ENCODE results near the gene PDE4D.
"Not testable (repeated sequence)": the region's sequence is repeated elsewhere in the genome, so short reads cannot be mapped to it uniquely, and the experiment has no call there.

PDE4D gene

DNA sequence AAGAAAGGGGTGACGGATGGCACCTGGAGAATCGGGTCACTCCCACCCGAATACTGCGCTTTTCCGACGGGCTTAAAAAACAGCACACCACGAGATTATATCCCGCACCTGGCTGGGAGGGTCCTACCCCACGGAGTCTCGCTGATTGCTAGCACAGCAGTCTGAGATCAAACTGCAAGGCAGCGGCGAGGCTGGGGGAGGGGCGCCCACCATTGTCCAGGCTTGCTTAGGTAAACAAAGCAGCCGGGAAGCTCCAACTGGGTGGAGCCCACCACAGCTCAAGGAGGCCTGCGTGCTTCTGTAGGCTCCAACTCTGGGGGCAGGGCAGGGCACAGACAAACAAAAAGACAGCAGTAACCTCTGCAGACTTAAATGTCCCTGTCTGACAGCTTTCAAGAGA, 498.6 kb downstream of the PDE4D start:
- not testable (repeated sequence) for DNase-seq

DNA sequence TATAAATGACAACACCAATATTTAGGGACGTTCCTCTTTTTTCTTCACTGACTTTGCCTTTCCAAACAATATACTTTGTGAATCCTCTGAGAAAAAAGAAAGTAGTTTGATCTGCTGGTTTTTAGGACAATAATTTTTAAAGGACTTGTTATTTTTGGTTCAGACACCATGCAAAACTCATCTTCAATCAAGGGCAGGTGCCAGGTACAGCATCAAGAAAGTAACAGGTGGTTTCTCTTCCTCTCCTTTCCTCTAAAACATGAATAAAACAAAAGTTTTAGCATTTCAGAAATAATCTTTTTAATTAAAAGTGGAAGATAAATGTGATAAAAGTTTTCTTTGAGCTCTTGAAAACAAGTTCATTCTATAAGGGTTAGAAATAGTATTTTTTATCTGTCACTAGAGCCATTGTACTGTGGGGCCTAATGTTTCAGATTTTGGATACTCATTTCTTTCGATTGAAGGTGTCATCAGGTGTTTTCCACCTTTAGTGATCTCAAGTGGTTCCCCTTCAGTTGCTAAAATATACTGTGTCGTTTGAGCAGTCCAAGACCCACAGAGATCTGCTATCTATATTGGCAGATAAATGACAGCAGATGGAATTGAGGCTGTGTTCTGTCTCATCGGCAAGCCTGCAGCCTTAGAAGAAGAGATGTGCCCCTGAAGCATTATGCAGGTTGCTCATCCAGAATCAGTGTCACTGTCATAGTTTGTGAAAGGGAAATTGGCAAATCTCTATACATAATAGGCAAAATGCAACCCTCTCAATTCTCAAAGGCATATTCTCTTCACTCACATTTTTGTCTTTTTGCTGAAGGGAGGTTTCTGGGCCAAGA, 499.7 kb downstream of the PDE4D start:
- no peak for DNase-seq

DNA sequence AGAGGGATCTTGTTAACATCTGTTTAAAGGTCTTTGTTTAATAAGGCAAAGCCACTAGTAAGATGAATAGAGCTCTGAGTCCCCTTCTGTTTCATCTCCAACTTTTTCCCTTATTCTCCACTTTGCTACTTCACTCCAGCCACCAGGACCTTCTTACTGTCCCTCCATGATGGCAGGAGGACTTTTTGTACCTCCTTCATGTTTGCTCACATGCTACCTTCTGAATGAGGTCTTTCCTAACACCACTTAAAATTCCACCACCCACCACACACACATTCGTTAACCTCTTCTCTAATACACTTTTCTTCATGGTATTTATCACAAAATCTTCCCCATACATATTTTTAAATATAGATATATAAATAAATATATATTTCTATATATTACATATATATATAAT, 501.9 kb downstream of the PDE4D start:
- DNase-seq: no peak

DNA sequence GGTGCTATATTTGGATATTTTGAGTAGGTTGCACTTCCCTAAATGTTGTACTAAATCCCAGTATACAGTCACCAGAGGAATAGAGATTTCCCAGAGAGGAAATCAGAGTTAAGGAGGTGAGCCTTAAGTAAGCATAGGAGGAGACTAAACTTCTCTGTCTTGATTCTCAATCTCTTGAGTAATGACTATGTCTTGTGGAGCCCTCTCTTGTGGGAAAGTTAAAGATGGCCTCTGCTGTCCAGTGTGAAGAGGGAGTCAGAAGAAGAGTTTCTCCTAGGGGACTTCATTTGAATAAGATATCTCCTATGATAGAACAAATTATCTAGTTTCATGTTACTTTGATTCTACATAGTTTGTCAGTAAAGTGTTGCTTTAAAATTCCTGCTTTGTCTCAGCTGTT, 502.5 kb downstream of the PDE4D start:
- no peak for DNase-seq

DNA sequence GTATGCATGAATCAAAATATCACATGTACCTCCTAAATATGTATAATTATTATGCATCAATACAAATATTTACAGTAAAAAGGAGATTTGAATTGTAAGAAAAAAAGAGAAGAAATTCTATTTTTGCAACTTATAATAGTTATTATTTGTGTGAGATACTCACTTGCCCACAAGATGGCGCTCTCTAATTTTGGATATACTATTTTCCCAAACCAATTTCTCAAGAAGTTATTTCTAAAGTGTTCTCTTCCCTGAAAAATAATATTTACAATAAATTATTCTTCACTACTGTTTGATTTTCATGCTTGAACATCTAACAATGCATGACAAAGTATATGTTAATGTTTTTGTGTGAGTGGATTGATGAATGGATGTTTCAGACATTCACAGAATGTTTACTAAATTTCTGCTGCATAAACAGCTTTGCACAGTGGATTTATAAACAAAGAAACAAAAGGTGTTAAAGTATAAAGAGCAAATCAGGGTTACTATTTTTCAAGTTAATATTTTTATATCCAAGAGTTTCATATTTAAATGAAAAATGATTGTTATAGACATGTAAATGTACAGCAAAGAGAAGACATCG, 503.4 kb downstream of the PDE4D start:
- DNase-seq: no peak

DNA sequence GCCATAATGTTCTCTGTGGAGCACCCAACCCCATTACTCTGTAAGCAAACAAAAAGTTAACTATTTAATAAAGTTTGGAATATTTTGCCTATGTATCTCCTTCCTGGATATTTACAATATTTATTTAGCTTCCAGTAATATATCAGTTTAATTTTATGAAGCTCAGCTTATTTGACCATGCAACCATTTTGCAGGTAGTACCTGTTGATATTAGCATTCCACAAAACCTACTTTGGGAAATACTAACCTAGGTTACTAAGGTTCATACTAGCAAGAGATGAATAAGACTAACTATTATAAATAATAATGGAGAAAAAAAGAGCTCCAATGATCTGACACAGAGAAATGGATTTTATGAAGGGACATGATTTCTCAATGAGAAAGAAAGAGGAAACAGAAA, 506.4 kb downstream of the PDE4D start:
- no peak for DNase-seq

DNA sequence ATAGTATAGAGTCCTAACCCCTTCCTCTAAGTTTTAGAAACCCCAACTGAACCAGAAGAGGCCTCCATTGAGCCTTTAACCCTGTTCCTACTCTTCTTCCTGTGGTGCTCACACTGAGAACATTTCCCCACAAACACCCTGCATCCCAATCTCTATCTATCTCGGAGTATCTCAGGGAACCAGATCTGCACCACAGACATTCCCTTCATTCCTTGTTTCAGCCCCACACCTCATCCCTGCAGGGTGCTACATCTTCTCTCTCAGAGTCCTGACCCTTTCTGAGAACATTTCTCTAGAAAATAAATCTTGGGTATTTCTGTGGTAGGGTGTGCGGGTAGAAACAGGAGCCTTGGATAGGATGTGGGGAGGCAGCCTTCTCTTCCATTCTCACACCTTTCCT, 507.8 kb downstream of the PDE4D start:
- no peak for DNase-seq

DNA sequence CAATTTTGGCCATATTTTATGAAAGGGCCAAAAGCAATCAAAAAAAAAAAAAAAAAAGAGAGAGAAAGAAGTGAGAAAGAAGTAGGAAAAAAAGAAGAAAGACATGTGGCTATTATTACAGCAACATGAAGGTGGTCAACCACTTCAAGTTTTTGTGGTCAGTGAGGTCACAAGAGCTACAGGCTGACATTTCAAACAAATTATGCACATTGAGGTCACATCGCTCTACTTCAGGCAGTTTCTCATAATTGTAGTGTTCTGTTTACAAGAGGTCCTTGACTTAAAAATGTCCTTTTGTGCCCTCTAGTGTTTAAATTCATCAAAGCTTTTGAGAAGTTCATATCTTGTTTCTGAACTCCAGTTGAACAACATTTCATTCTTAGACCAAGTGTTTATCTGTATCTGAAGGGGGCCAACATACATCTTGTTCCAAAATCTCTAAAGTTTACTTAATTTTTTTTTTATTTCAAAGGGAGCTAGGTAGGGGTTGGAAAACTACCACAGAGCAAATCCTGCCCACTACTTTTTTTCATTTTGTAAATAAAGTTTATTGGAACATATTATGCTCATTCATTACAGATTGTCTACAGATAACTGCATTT, 513.1 kb downstream of the PDE4D start:
- peak; percentile 25 for DNase-seq

DNA sequence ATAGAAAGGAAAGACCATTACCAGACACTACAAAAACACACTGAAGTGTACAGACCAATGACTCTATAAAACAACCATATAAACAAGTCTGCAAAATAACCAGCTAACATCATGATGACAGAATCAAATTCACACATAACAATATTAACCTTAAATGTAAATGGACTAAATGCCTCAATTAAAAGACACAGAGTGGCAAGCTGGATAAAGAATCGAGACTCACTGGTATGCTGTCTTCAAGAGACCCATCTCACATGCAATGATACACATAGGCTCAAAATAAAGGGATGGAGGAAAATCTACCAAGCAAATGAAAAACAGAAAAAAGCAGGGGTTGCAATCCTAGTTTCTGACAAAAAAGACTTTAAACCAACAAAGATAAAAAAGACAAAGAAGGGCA, 519.5 kb downstream of the PDE4D start:
- DNase-seq: not testable (repeated sequence)

DNA sequence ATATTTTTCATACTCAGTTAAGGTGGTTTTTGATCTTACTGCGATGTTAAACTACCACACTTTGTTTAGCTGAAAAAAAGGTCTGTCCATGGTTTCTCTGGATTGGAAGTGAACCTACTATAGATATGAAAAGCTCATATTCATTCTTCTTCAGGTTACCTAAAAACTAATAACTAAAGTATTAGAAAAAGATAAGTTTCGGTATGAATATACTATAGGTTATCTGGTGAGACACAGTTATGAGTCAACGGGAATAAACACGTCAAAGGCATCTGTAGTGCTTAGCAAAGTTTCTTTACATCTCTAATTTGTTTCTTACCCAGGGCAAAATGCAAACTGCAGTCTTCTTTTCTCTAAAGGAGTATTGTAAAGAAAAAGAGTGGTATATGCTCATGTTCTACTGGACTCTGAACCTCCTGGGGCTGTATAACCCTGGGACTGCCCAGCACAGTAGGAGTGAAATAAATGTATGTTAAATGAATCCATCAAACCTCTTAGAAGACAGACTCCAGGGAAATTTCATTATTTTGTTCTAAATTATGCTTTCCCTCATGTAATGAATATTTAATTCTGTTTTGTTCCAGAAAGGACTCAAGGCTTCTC, 521.9 kb downstream of the PDE4D start:
- DNase-seq: no peak

DNA sequence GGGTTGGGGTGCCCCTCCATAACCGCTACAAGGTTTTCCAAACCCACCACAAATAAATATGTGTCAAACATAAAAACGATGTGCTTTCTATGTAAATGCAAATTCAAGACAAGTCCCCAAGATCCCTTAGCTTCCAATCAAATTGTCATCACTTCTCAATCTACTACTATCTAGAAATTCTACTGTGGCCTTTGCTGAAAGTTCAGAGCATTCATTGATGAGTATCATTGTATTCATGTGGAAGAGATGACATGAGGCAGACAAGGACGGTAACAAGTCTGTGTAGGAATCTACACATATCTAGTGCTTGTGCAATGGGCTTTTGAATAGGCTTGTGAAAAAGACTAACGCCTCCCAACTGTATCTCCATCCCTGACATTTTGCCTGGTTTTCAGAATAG, 524.6 kb downstream of the PDE4D start:
- DNase-seq: no peak

DNA sequence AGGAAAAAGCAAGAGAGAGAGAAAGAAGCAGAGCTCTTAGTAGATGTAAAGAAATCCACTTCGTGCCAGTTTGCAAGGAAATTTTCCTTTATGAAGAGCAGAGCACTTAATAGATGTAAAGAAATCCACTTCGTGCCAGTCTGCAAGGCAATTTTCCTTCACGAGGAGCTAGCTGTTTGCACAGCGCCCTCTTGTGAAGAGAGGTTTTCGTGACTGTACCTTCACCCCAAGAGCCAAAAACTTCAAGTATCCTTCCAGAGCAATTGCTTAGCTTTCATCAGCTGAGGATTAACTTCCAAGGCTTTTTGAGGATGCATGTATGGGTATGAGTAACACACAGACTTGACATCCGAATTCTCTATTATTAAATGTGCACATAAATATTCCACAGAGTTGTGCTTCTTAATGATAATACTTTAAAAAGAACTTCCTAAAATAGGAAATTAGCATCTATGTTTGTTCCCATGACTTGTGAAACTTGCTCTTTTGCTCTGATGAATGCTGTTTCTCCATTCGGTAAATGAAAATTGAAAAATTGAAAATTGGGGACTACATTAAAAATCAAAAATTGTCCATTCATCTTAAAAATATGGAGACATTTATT, 525.6 kb downstream of the PDE4D start:
- DNase-seq: peak; percentile 72

DNA sequence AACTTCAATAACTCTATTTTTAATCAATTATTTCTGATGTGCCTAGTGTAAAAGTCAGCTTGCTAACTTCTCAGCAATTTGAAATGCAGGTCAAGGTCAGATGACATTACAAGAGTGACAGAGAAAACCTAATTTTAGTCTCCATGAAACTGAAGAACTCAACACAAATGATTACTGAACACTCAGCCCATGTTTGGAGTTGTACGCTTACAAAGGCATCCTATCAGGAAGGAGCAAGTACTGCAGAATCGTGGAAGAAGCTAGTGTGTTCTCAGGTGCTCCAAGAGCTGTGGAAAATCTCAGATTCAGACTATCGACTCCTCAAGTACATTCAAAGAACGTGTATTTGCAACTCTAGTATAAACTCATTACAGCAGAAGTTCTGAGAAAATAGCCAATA, 526.7 kb downstream of the PDE4D start:
- DNase-seq: no peak

DNA sequence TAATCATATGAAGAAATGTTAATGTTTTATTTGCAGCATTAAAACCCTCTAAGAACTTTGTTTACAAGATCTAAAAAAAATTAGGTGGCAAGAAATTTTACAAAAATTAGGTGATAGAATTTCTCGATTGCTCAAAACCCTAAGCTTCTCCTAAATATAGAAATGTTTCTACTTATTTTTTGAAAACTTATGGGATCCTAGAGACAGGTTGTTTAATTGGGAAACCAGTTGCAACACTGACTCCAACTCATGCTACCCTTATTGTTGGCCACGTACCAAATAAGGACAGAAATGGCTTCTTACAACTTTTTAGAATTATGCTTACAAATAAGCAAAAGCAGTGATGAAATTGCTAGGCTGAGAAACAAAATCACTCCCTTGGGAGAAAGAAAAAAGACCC, 531.1 kb downstream of the PDE4D start:
- DNase-seq: no peak

DNA sequence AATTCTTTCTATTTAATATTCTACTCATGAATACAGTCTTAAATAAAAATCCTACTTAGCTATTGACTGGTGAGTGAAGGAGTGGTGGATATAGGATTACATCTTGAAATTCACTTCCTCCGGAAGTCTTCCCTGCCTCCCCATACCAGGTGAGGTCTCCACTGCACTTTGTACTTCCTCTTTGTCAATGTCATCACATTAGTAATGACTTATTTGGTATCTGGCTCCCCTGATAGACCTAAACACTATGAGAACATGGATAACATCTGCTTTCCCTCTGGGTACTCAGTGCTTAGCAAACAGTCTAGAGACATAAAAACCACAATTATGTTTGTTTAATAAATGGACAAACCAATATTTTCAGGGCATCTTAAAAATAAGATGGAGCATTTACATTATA, 532.1 kb downstream of the PDE4D start:
- DNase-seq: no peak

DNA sequence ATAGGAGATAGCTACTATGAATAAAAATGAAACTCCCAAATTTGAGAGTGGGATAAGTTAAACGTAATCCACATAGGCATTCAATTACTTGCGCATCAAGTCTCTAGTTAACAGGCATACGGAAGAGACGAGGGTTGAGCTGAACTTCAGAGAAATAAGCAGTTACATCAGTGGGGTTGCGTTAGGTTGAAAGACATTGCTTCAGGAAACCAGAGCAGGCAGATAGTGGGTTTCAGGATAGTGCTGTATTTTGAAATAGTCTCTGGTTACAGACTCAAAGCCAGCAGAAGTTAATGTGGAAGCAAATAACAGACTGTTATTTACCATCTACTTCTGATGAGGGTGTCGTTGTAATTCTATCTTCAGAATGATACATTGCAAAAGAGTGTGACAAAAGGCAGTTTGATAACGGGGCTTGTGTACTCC, 533.4 kb downstream of the PDE4D start:
- no peak for DNase-seq

DNA sequence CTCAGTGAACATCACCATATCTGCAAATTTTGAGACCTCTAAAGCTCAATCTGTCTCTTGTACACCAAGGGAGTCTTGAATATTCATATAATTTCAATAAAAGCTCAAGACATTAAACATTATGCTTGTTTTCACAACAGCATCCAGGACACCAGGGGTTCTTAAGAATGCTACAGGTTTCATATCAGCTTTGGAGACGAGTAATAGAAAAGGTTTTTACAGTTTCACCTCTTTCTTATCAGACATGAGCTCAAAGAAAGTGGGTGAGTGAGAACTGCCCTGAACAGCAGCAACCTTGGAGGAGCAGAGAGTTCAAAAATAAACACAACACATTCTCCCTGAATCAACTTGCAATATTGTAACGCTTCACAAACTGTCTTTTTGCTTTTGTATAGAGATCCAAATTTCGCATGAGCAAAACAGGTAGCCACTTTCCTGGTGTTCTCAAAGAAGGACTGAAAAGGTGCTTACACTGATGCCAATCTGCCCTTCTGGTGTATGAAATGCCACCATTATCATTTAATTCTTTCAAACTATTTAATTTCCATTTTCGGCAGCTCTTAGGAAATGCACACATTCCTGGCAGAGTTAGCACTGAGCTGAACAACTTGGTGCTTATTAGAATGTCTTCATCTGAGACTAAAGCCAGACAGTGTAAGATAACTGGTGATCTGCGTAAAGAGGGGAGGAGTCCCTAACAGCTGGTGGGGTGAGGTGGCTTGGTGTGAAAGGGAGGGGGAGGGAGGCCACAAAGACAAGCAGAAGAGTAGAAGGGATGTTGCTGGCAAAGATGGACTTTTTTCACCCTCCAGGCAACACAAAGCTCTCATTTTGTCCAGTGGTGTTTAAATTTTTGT, 535.3 kb downstream of the PDE4D start:
- DNase-seq: peak; percentile 36

DNA sequence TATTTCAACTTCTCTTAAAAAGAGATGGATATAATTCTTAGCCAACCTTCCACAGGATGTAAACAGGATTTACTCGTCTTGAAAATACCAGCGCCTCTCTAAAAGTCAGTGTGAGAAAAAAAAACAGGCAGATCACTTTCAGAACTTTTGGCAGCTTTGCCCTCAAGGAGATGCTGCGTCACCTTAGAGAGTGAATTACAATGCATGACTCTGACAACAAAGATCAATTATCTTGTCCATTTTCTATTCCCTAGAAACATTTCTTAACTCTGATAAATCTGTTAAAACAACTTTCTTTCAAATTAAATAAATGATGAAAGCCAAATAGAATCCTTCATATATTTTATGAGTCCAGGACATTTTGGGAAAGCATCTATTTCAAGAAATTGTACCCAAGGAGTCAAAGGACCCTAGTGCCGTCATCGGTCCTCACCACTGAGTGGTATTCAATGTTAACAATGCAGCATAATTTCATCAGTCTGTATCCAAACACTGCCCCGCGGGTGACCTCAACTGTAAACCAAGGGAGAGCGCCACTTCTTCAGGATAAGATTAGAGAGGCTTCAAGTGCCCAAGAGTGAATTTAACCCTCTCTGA, 536.0 kb downstream of the PDE4D start:
- peak; percentile 29 for DNase-seq

DNA sequence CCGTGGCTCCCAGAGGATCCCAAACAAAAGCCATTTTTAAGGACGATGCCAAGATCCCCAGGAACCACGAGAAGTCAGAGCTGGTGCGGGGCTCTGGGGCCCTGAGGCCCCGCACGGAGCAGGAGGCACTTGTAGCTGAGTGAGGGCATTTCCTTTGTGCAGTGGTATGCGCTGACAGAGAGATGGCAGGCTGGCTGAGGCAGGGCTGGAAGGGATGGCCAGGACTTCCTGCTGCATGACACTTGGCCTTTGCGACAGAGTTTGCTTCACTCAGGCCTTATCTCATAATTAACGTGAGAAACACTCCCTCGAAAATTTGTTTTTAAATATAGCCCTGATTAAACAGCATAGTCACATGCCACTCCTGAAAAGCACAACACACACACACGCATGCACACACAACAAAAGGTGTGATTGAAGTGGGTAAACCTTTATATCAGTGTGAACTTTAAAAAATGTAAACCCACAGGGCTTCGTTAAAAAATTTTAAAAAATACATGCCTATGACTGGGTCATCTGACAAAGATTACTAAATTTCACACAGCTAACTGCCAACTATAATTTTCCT, 536.6 kb downstream of the PDE4D start:
- DNase-seq: peak; percentile 42

DNA sequence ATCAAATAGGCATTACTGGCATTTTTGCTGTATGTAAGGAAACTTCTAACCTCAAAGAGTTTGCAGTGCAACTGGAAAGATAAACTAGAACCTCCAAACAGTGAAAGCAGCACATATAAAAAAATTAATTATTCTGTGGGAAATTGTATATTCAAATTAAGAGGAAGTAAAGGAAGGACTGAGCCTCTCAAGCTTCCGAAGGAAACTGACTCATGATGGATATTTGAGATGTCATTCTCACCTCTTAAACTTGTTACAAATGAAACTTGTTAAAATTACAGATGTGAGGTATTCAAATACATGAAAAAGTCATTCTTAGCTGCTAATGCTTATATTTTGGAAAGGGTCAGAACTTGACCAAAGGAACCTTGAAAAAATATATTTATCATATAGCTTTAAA, 538.7 kb downstream of the PDE4D start:
- DNase-seq: no peak

DNA sequence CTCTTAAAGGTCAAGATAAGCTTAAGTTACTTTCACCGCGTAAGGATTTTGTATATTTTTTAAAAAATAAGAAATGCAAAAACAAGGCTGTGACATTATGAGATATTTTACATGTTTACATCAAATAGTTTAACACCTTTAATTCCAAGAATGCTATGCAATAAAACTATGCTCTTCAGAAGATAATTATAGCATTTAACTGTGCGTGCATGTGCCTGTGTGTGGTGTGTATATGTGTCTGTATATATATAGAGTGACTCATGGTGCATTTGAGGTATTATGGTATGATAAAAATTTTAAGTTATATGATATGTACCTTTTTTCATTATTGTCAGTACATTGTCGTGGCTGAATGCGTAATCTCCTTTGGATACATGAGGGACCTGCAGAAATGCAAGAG, 539.3 kb downstream of the PDE4D start:
- DNase-seq: no peak

Data from femur (tissue), 1 donor.